ENCODE results near the gene DDX60.
"Not testable (repeated sequence)": the region's sequence is repeated elsewhere in the genome, so short reads cannot be mapped to it uniquely, and the experiment has no call there.

DDX60 gene

DNA sequence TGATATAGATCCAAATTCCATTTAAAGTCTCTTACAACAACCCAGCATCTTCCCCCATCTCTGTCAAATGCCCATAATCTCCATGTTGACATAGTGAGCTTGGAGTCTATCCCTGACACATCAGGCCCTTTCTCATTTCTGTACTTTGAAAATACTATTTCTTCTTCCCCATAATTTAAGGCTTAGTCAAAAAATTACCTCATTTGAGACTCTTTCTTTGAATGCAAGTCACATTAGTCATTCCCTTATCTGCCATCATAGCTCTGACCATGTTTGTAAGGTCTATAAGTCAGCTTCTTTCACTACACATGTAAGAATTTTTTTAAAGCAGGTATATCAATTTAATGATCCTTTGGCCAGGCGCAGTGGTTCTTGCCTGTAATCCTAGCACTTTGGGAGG is 99.9 kb downstream of the DDX60 start:
- TF ChIP-seq CTCF (IDR thresholded peaks at IDR 0.05; ENCODE audit: low read depth, low read length) = no peak
- DNase-seq (ENCODE audit: low read depth in 2 of 2) = peak; percentile 43 to 90
- H3K4me3 ChIP-seq (replicated peaks in 1 of 2; ENCODE audit: low read depth in 2 of 2, low read length in 2 of 2) = no peak overlapping the region

DNA sequence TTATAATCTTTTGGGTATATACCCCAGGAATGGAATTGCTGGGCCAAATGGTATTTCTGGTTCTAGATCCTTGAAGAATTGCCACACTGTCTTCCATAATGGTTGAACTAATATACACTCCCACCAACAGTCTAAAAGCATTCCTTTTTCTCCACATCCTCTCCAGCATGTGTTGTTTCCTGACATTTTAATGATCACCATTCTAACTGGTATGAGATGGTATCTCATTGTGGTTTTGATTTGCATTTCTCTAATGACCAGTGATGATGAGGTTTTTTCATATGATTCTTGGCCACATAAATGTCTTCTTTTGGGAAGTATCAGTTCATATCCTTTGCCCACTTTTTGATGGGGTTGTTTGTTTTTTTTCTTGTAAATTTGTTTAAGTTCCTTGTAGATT is 105.0 kb downstream of the DDX60 start:
- not testable (repeated sequence) for H3K4me3 ChIP-seq (replicated peaks in 1 of 2; ENCODE audit: low read depth in 2 of 2, low read length in 2 of 2); DNase-seq (ENCODE audit: low read depth in 2 of 2)

DNA sequence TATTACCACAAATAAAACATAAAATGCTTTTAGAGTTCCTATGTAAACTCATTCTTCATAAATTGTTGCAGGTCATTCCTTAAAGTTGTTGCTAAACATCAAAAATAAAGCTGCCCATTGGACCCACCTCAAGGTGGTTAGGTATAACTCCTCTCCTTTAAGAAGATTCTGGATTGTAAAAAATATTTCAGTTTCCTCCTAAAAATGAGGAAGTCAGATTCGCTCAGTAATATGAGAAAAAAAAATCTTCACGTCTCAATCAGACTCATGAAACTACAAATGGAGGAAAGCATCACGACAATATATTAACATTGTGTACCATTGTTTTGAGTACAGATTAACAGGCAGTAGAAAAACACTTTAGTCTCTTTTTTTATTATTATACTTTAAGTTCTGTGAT is 105.9 kb downstream of the DDX60 start:
- TF ChIP-seq CTCF (IDR thresholded peaks at IDR 0.05; ENCODE audit: low read depth, low read length) = no peak
- no peak overlapping the region for H3K4me3 ChIP-seq (replicated peaks in 1 of 2; ENCODE audit: low read depth in 2 of 2, low read length in 2 of 2)
- DNase-seq (ENCODE audit: low read depth in 2 of 2) = no peak

- H3K4me3 ChIP-seq (replicated peaks in 1 of 2; ENCODE audit: low read depth in 2 of 2, low read length in 2 of 2) = no peak overlapping the region
- TF ChIP-seq CTCF (IDR thresholded peaks at IDR 0.05; ENCODE audit: low read depth, low read length) = no peak
- no peak for DNase-seq (ENCODE audit: low read depth in 2 of 2)
Measured at GRCh38 chr4:168208957-168209614, 109.5 kb downstream of the DDX60 start.

DNA sequence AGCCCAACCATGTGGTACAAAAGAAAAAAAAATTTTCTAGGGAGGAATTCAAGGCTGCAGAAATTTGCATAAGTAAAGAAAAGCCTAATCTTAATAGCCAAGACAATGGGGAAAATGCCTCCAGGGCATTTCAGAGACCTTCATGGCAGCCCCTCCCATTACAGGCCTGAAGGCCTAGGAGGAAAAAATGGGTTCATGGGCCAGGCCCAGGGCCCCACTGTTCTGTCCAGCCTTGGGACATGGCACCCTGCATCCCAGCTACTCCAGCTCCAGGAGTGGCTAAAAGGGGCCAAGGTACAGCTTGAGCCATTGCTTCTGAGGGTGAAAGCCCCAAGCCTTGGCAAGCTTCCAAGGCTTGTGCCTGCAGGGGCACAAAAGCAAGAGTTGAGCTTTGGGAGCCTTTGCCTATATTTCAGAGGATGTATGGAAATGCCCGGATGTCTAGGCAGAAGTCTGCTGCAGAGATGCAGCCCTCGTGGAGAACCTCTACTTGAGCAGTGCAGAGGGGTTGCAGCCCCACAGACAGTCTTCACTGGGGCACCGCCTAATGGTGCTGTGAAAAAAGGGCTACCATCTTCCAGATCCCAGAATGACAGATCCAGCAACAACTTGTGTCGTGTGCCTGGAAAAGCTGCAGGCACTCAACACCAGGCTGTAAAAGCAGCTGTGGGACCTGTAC is 115.2 kb downstream of the DDX60 start:
- H3K4me3 ChIP-seq (replicated peaks in 1 of 2; ENCODE audit: low read depth in 2 of 2, low read length in 2 of 2) = no peak overlapping the region
- TF ChIP-seq CTCF (IDR thresholded peaks at IDR 0.05; ENCODE audit: low read depth, low read length) = no peak
- DNase-seq (ENCODE audit: low read depth in 2 of 2) = no peak

DNA sequence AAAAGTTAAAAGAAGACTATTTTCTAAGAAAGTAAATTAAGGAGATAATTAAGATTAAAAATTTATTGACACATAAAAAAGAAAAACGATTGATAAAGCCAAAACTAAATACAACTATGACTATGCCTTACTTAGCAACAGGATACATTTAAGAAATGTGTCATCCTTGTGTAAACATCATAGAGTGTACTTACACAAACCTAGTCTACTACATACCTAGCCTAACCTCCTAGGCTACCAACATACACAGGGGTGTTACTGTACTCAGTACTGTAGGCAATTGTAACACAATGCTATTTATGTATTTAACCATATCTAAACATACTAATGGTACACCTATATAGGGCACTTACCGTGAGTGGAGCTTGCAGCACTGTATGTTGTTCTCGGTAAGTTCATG is 117.9 kb downstream of the DDX60 start:
- H3K4me3 ChIP-seq (replicated peaks in 1 of 2; ENCODE audit: low read depth in 2 of 2, low read length in 2 of 2) = no peak overlapping the region
- TF ChIP-seq CTCF (IDR thresholded peaks at IDR 0.05; ENCODE audit: low read depth, low read length) = no peak
- DNase-seq (ENCODE audit: low read depth in 2 of 2) = peak in 1 of 2 donors; percentile 52

DNA sequence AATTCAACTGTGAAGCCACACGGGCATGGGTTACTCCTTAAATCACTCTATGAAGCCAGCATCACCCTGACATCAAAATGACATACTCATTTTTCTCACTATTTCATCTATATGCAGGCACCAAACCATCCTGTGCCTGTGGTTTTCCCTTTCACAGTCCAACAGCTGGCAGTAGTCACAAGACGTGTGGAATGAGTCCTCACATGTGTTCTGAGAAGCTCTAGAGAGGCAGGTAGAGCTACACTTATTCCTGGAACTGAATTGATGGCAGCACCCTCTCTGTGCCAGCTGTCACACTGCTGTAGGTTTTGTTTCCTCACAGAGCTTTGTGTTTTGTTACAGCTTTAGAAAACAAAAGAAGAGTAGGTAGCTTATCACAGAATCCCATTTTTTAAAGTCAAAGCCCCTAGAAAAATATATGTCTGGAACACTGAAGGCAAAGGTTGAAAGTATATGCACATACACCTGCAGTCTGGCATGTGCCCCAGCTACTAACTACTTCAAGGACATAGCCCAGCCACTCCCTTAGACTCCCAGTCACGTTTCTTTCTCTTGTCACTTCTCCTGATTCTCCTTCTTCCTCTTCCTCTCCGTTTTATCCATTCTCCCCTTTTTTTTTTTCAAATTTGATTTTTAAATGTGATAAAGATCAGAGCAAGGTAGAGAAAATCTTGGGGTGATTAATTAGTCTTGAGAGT is 119.1 kb downstream of the DDX60 start:
- H3K4me3 ChIP-seq (replicated peaks in 1 of 2; ENCODE audit: low read depth in 2 of 2, low read length in 2 of 2) = no peak overlapping the region
- TF ChIP-seq CTCF (IDR thresholded peaks at IDR 0.05; ENCODE audit: low read depth, low read length) = no peak
- DNase-seq (ENCODE audit: low read depth in 2 of 2) = no peak

Data from cardiac fibroblast (primary cell).